A549 (cell line): ENCODE measurements around the gene PRKD2.

Experiments used
- BHLHE40 ChIP-seq: IDR thresholded peaks from 2 replicates; pipeline ENCODE4 v1.6.1; 2012; ENCODE audit warnings: low read depth, low read length, inconsistent platforms
- ESRRA ChIP-seq: fragments of 150-350 bp; IDR thresholded peaks from 2 replicates; pipeline ENCODE4 v1.6.1; 2014; ENCODE audit warnings: mild to moderate bottlenecking, low read length, borderline replicate concordance
- MAFK ChIP-seq: fragments of 450-650 bp; IDR thresholded peaks from 2 replicates; pipeline ENCODE4 v1.6.1; 2014; ENCODE audit not compliant: partially characterized antibody
- NFE2L2 ChIP-seq: fragments of 150-350 bp; conservative IDR thresholded peaks from 2 replicates; pipeline ENCODE4 v1.6.1; 2014; ENCODE audit warnings: low read length
- POLR2A ChIP-seq: IDR thresholded peaks from 2 replicates; pipeline ENCODE4 v1.6.1; 2012; ENCODE audit warnings: mild to moderate bottlenecking, low read length
- RAD21 ChIP-seq, 2 experiments: fragments of >200 bp in 1 of 2; sonication (Bioruptor Twin) in 1 of 2; formaldehyde crosslinking in 1 of 2; IDR thresholded peaks in 1 of 2; conservative IDR thresholded peaks in 1 of 2; 2 replicates in 1 of 2; 3 replicates in 1 of 2; pipeline ENCODE4 v1.6.1; 2012 to 2018; ENCODE audit warnings: inconsistent platforms in 1 of 2
- TF ChIP-seq, protein P1 (sequence below): fragments of >200 bp; sonication (Bioruptor Twin); formaldehyde crosslinking; IDR thresholded peaks from 3 replicates; pipeline ENCODE4 v1.5.1; 2016
- TF ChIP-seq, protein P2 (sequence below): fragments of 150-350 bp; IDR thresholded peaks from 2 replicates; pipeline ENCODE4 v1.6.1; 2014; ENCODE audit warnings: low read depth, mild to moderate bottlenecking, low read length
- TF ChIP-seq, protein P3 (sequence below): fragments of >200 bp; sonication (Bioruptor Twin); formaldehyde crosslinking; IDR thresholded peaks from 3 replicates; pipeline ENCODE4 v1.6.1; 2016

GRCh38 chr19:46718934-46719622 lies 2.2 kb upstream of the PRKD2 start:
- TF ChIP-seq, protein P1, sequence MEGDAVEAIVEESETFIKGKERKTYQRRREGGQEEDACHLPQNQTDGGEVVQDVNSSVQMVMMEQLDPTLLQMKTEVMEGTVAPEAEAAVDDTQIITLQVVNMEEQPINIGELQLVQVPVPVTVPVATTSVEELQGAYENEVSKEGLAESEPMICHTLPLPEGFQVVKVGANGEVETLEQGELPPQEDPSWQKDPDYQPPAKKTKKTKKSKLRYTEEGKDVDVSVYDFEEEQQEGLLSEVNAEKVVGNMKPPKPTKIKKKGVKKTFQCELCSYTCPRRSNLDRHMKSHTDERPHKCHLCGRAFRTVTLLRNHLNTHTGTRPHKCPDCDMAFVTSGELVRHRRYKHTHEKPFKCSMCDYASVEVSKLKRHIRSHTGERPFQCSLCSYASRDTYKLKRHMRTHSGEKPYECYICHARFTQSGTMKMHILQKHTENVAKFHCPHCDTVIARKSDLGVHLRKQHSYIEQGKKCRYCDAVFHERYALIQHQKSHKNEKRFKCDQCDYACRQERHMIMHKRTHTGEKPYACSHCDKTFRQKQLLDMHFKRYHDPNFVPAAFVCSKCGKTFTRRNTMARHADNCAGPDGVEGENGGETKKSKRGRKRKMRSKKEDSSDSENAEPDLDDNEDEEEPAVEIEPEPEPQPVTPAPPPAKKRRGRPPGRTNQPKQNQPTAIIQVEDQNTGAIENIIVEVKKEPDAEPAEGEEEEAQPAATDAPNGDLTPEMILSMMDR = no peak
- TF ChIP-seq, protein P2, sequence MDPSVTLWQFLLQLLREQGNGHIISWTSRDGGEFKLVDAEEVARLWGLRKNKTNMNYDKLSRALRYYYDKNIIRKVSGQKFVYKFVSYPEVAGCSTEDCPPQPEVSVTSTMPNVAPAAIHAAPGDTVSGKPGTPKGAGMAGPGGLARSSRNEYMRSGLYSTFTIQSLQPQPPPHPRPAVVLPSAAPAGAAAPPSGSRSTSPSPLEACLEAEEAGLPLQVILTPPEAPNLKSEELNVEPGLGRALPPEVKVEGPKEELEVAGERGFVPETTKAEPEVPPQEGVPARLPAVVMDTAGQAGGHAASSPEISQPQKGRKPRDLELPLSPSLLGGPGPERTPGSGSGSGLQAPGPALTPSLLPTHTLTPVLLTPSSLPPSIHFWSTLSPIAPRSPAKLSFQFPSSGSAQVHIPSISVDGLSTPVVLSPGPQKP = no peak
- TF ChIP-seq POLR2A = no peak
- TF ChIP-seq, protein P3, sequence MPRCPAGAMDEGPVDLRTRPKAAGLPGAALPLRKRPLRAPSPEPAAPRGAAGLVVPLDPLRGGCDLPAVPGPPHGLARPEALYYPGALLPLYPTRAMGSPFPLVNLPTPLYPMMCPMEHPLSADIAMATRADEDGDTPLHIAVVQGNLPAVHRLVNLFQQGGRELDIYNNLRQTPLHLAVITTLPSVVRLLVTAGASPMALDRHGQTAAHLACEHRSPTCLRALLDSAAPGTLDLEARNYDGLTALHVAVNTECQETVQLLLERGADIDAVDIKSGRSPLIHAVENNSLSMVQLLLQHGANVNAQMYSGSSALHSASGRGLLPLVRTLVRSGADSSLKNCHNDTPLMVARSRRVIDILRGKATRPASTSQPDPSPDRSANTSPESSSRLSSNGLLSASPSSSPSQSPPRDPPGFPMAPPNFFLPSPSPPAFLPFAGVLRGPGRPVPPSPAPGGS = no peak
- no peak for TF ChIP-seq BHLHE40
- no peak for TF ChIP-seq RAD21 (conservative IDR thresholded peaks at IDR 0.05 in 1 of 2, IDR thresholded peaks at IDR 0.05 in 1 of 2)
- no peak for TF ChIP-seq NFE2L2
- TF ChIP-seq MAFK = no peak
- no peak for TF ChIP-seq ESRRA
